Stimulated activated CD4-positive, alpha-beta T cell treated with anti-CD3 and anti-CD28 coated beads, TNF-alpha, amount 100 ng/mL, for 24 hours (primary cell): ENCODE data around the gene DIO3.
"Not testable (repeated sequence)": the region's sequence is repeated elsewhere in the genome, so short reads cannot be mapped to it uniquely, and the experiment has no call there.

ENCODE experiments used
- DNase-seq, 3 experiments: peaks; one replicate each; pipeline ENCODE4 v3.0.0-alpha.2; 2020; ENCODE audit warnings: low read depth in 3 of 3

Gene DIO3

GRCh38 chr14:101559250-101559623, 2.1 kb upstream of the DIO3 start:
- DNase-seq, result no peak

GRCh38 chr14:101559624-101560533, 1.4 kb upstream of the DIO3 start:
- peak in 1 of 3 experiments; percentile 11 for DNase-seq

GRCh38 chr14:101560534-101561113, 671 bp upstream of the DIO3 start:
- no peak for DNase-seq

- no peak for DNase-seq
Measured at GRCh38 chr14:101561897-101562490, 699 bp downstream of the DIO3 start.

- no peak for DNase-seq
Measured at GRCh38 chr14:101562659-101563351, 1.5 kb downstream of the DIO3 start.

- DNase-seq, result no peak
Measured at GRCh38 chr14:101563352-101563653, 2.0 kb downstream of the DIO3 start.

GRCh38 chr14:101563654-101564443, 2.6 kb downstream of the DIO3 start:
- no peak for DNase-seq

GRCh38 chr14:101564444-101564776, 3.1 kb downstream of the DIO3 start:
- DNase-seq, result no peak

GRCh38 chr14:101564819-101565698, 3.8 kb downstream of the DIO3 start:
- no peak for DNase-seq

GRCh38 chr14:101567252-101567651, 6.0 kb downstream of the DIO3 start:
- no peak for DNase-seq

GRCh38 chr14:101571004-101571403, 9.7 kb downstream of the DIO3 start:
- DNase-seq, result no peak

GRCh38 chr14:101572526-101572925, 11.2 kb downstream of the DIO3 start:
- not testable (repeated sequence) for DNase-seq

- no peak for DNase-seq
Measured at GRCh38 chr14:101573289-101573688, 12.0 kb downstream of the DIO3 start.

- no peak for DNase-seq
Measured at GRCh38 chr14:101575581-101575980, 14.3 kb downstream of the DIO3 start.

- DNase-seq, result no peak
Measured at GRCh38 chr14:101577221-101577909, 16.1 kb downstream of the DIO3 start.

GRCh38 chr14:101578489-101578888, 17.2 kb downstream of the DIO3 start:
- DNase-seq, result no peak

GRCh38 chr14:101579372-101580080, 18.2 kb downstream of the DIO3 start:
- DNase-seq, result no peak

GRCh38 chr14:101581806-101582205, 20.5 kb downstream of the DIO3 start:
- no peak for DNase-seq

- DNase-seq, result no peak
Measured at GRCh38 chr14:101582294-101582693, 21.0 kb downstream of the DIO3 start.
